HG03196 (cell line): ENCODE measurements around the gene FABP6.

Experiments used
- ATAC-seq: cut with Tn5 transposase; IDR thresholded peaks from one replicate; pipeline ENCODE4 v1.9.1; 2021; ENCODE audit not compliant: unreplicated experiment

The FABP6 gene

GRCh38 chr5:160287378-160288051 lies 58.2 kb downstream of the FABP6 start:
- no peak for ATAC-seq
